Vagina (tissue), 2 donors: ENCODE results near the gene KMT5B.

Experiments
- CTCF ChIP-seq, 3 experiments: fragments of 450-650 bp in 2 of 3; fragments of 200-600 bp in 1 of 3; sonication (generic) in 1 of 3; IDR thresholded peaks; one replicate each; pipeline ENCODE4 v1.5.1; 2017 to 2019; ENCODE audit warnings: antibody characterized with exemption in 3 of 3, mild to moderate bottlenecking in 2 of 3, moderate library complexity in 2 of 3
- POLR2A ChIP-seq, 2 donors: fragments of 450-650 bp; IDR thresholded peaks; one replicate each; pipeline ENCODE4 v1.6.1; 2017; ENCODE audit warnings: antibody characterized with exemption in 2 of 2, mild to moderate bottlenecking in 2 of 2, moderate library complexity in 2 of 2

GRCh38 chr11:68140496-68141245, 72.4 kb downstream of the KMT5B start:
- TF ChIP-seq CTCF (IDR thresholded peaks at IDR 0.05) (no peak), POLR2A (IDR thresholded peaks at IDR 0.05) (no peak)
